H1 (cell line): Measurements from ENCODE around the gene TRIP11. TPM values are rescaled to one million over a fixed set of nuclear protein-coding genes. Genes with fewer than 3 reads are reported as not detected.

ENCODE experiments used
- CTCF ChIA-PET: fragments of 300-600 bp; sonication (Branson Sonifier 250); formaldehyde crosslinking; loops from one replicate; lab custom pipeline; 2021; ENCODE audit not compliant: partially characterized antibody; lab: Charles Lee
- POLR2A ChIA-PET: fragments of 300-600 bp; sonication (Branson Sonifier 250); formaldehyde crosslinking; loops from one replicate; lab custom pipeline; 2021; ENCODE audit warnings: inconsistent platforms; ENCODE audit not compliant: partially characterized antibody; lab: Charles Lee
- DNase-seq, 2 experiments: peaks; one replicate each; pipeline versions ENCODE4 v3.0.0 to v3.0.0-alpha.2; 2010 to 2022; ENCODE audit warnings: low spot score in 2 of 2, low read depth in 1 of 2, mixed read lengths in 1 of 2
- FAIRE-seq: peaks from 2 replicates; lab custom pipeline; 2011; peaks lifted over from hg19 to GRCh38; lab: Jason Lieb, UNC
- H2AFZ ChIP-seq: 2 replicates; pipeline ENCODE4 v1.8.1; 2012; ENCODE audit warnings: low read length, inconsistent platforms
- H2AK5ac ChIP-seq: 2 replicates; pipeline ENCODE4 v1.6.1; 2013; ENCODE audit warnings: low read depth, low read length
- H2BK120ac ChIP-seq: replicated peaks from 2 replicates; pipeline ENCODE3; 2013; ENCODE audit warnings: low read depth, low read length, inconsistent platforms
- H2BK12ac ChIP-seq: 2 replicates; pipeline ENCODE4 v1.6.1; 2013; ENCODE audit warnings: low read depth, low read length
- H2BK15ac ChIP-seq: 2 replicates; pipeline ENCODE4 v1.6.1; 2013; ENCODE audit warnings: low read length
- H2BK20ac ChIP-seq: 2 replicates; pipeline ENCODE4 v1.6.1; 2013; ENCODE audit warnings: low read length
- H2BK5ac ChIP-seq: 2 replicates; pipeline ENCODE4 v1.6.1; 2013; ENCODE audit warnings: low read depth, low read length
- H3K14ac ChIP-seq: 2 replicates; pipeline ENCODE4 v1.6.1; 2013; ENCODE audit warnings: inconsistent platforms; ENCODE audit not compliant: insufficient read length
- H3K18ac ChIP-seq: 2 replicates; pipeline ENCODE4 v1.6.1; 2013; ENCODE audit warnings: low read length; ENCODE audit errors: extremely low read depth
- H3K23ac ChIP-seq: 2 replicates; pipeline ENCODE4 v1.6.1; 2013; ENCODE audit warnings: inconsistent platforms; ENCODE audit not compliant: insufficient read length
- H3K23me2 ChIP-seq: 2 replicates; pipeline ENCODE4 v1.6.1; 2013; ENCODE audit warnings: low read depth, low read length
- H3K27ac ChIP-seq: 2 replicates; pipeline ENCODE4 v1.6.1; 2011; ENCODE audit warnings: low read depth, low read length, inconsistent platforms
- H3K27me3 ChIP-seq, 4 experiments: replicated peaks in 1 of 4; 1 replicate in 1 of 4; 2 replicates in 3 of 4; pipeline versions ENCODE4 v1.6.1 to v1.8.1; 2011 to 2013; ENCODE audit warnings: low read length in 3 of 4, mild to moderate bottlenecking in 3 of 4, inconsistent platforms in 2 of 4, mixed read lengths in 2 of 4, moderate library complexity in 1 of 4; ENCODE audit not compliant: control insufficient read depth in 3 of 4, insufficient read depth in 3 of 4; ENCODE audit errors: extremely low read depth in 1 of 4
- H3K36me3 ChIP-seq, 4 experiments: 2 replicates each; pipeline versions ENCODE4 v1.6.1 to v1.8.1; 2011 to 2013; ENCODE audit warnings: mild to moderate bottlenecking in 4 of 4, low read length in 3 of 4, moderate library complexity in 2 of 4, control low read depth in 1 of 4, inconsistent platforms in 1 of 4; ENCODE audit not compliant: insufficient read depth in 4 of 4, control insufficient read depth in 2 of 4
- H3K4ac ChIP-seq: replicated peaks from 2 replicates; pipeline ENCODE3; 2013; ENCODE audit warnings: low read length, low read depth, mixed read lengths, inconsistent platforms; ENCODE audit not compliant: insufficient read length
- H3K4me1 ChIP-seq, 4 experiments: replicated peaks in 1 of 4; 1 replicate in 1 of 4; 2 replicates in 3 of 4; pipeline versions ENCODE4 v1.6.1 to v1.8.1; 2011 to 2013; ENCODE audit warnings: low read length in 3 of 4, inconsistent platforms in 2 of 4, mixed read lengths in 1 of 4; ENCODE audit not compliant: insufficient read depth in 4 of 4, control insufficient read depth in 3 of 4
- H3K4me2 ChIP-seq, 2 experiments: 2 replicates each; pipeline versions ENCODE4 v1.6.1 to v1.8.1; 2011 to 2013; ENCODE audit warnings: low read depth in 2 of 2, low read length in 2 of 2, control low read depth in 1 of 2, inconsistent platforms in 1 of 2, mild to moderate bottlenecking in 1 of 2; ENCODE audit not compliant: insufficient read depth in 1 of 2
- H3K4me3 ChIP-seq, 4 experiments: fragments of 200-600, 300-600 bp in 1 of 4; sonication (generic), shearing (Covaris generic), sonication (Bioruptor Twin) in 1 of 4; 2 replicates each; pipeline versions ENCODE4 v1.5.1 to v1.8.1; 2011 to 2016; ENCODE audit warnings: low read length in 4 of 4, low read depth in 3 of 4, control low read depth in 2 of 4, inconsistent platforms in 2 of 4, mild to moderate bottlenecking in 2 of 4, mixed read lengths in 1 of 4, moderate library complexity in 1 of 4; ENCODE audit not compliant: insufficient read depth in 2 of 4; ENCODE audit errors: extremely low read depth in 1 of 4
- H3K56ac ChIP-seq: replicated peaks from 2 replicates; pipeline ENCODE3; 2013; ENCODE audit warnings: low read depth, mild to moderate bottlenecking, mixed read lengths, low read length, inconsistent platforms; ENCODE audit not compliant: insufficient read length
- H3K79me1 ChIP-seq: 2 replicates; pipeline ENCODE4 v1.6.1; 2013; ENCODE audit warnings: low read depth, low read length, control low read depth
- H3K79me2 ChIP-seq, 2 experiments: 2 replicates each; pipeline versions ENCODE4 v1.6.1 to v1.8.1; 2012 to 2013; ENCODE audit warnings: low read length in 2 of 2, mild to moderate bottlenecking in 2 of 2, inconsistent platforms in 1 of 2; ENCODE audit not compliant: insufficient read depth in 2 of 2, control insufficient read depth in 1 of 2
- H3K9ac ChIP-seq, 4 experiments: replicated peaks in 1 of 4; 1 replicate in 1 of 4; 2 replicates in 3 of 4; pipeline versions ENCODE4 v1.6.1 to v1.8.1; 2011 to 2013; ENCODE audit warnings: low read depth in 3 of 4, low read length in 3 of 4, control low read depth in 2 of 4, mild to moderate bottlenecking in 2 of 4, moderate library complexity in 2 of 4, inconsistent platforms in 1 of 4; ENCODE audit errors: extremely low read depth in 1 of 4
- H3K9me3 ChIP-seq, 2 experiments: 2 replicates each; pipeline versions ENCODE4 v1.6.1 to v1.8.1; 2012 to 2013; ENCODE audit warnings: mild to moderate bottlenecking in 2 of 2, moderate library complexity in 2 of 2, control low read depth in 1 of 2, inconsistent platforms in 1 of 2, low read depth in 1 of 2, low read length in 1 of 2, mixed read lengths in 1 of 2; ENCODE audit not compliant: insufficient read depth in 2 of 2
- H4K20me1 ChIP-seq, 2 experiments: replicated peaks in 1 of 2; 2 replicates each; pipeline versions ENCODE3 to v1.8.1; 2011 to 2013; ENCODE audit warnings: inconsistent platforms in 2 of 2, low read length in 2 of 2, mild to moderate bottlenecking in 1 of 2; ENCODE audit not compliant: insufficient read depth in 2 of 2, control insufficient read depth in 1 of 2
- H4K5ac ChIP-seq: 2 replicates; pipeline ENCODE4 v1.6.1; 2013; ENCODE audit warnings: low read length, low read depth, mixed read lengths, inconsistent platforms; ENCODE audit not compliant: insufficient read length
- H4K8ac ChIP-seq: 2 replicates; pipeline ENCODE4 v1.8.0; 2013; ENCODE audit warnings: mild to moderate bottlenecking, moderate library complexity, low read length, inconsistent platforms; ENCODE audit not compliant: insufficient read depth; ENCODE audit errors: extremely low read depth
- H4K91ac ChIP-seq: replicated peaks from 2 replicates; pipeline ENCODE3; 2013; ENCODE audit warnings: low read length, mixed read lengths, inconsistent platforms; ENCODE audit not compliant: insufficient read length
- CHD2 ChIP-seq: IDR thresholded peaks from 2 replicates; pipeline ENCODE4 v1.6.1; 2012; ENCODE audit warnings: low read length, improper control_type of control experiment
- CTBP2 ChIP-seq: IDR thresholded peaks from 2 replicates; pipeline ENCODE4 v1.7.0; 2011; ENCODE audit warnings: borderline replicate concordance, mild to moderate bottlenecking, moderate library complexity, mixed read lengths, low read length; ENCODE audit not compliant: insufficient read depth, insufficient read length
- HDAC2 ChIP-seq, 2 experiments: fragments of 300-600 bp in 1 of 2; sonication (generic) in 1 of 2; IDR thresholded peaks; 2 replicates each; pipeline ENCODE4 v1.6.1; 2011 to 2012; ENCODE audit warnings: low read depth in 2 of 2, low read length in 2 of 2, mild to moderate bottlenecking in 2 of 2, moderate library complexity in 2 of 2, borderline replicate concordance in 1 of 2, inconsistent platforms in 1 of 2
- HDAC6 ChIP-seq: IDR thresholded peaks from one replicate; pipeline ENCODE4 v1.7.1; 2012; ENCODE audit warnings: low read depth, mild to moderate bottlenecking, inconsistent platforms, low read length, moderate library complexity
- MAFK ChIP-seq: IDR thresholded peaks from 2 replicates; pipeline ENCODE4 v1.6.1; 2012; ENCODE audit warnings: low read depth, mild to moderate bottlenecking, improper control_type of control experiment, low read length
- POLR2AphosphoS5 ChIP-seq: IDR thresholded peaks from 2 replicates; pipeline ENCODE4 v1.6.1; 2011; ENCODE audit warnings: low read depth, low read length
- POU5F1 ChIP-seq: IDR thresholded peaks from 2 replicates; pipeline ENCODE4 v1.6.1; 2011; ENCODE audit warnings: low read depth, mild to moderate bottlenecking, low read length, moderate library complexity
- SRF ChIP-seq: IDR thresholded peaks from 2 replicates; pipeline ENCODE4 v1.6.1; 2011; ENCODE audit warnings: mild to moderate bottlenecking, low read depth, low read length, moderate library complexity
- TBP ChIP-seq: IDR thresholded peaks from 2 replicates; pipeline ENCODE4 v1.6.1; 2011; ENCODE audit warnings: low read depth, low read length, improper control_type of control experiment
- TCF12 ChIP-seq: IDR thresholded peaks from 2 replicates; pipeline ENCODE4 v1.6.1; 2011; ENCODE audit warnings: low read depth, mild to moderate bottlenecking, low read length
- WGBS, 2 experiments: shearing (Covaris generic) in 1 of 2; methylation state at CpG; one replicate each; pipeline versions ENCODE4 v1.1.6 to v1.1.7; 2013 to 2015; ENCODE audit warnings: low lambda C conversion rate in 2 of 2, mixed read lengths in 2 of 2, inconsistent platforms in 1 of 2, low coverage in 1 of 2, missing lambda C conversion rate in 1 of 2; ENCODE audit not compliant: insufficient replicate concordance in 2 of 2, insufficient coverage in 1 of 2, insufficient read length in 1 of 2; ENCODE audit errors: extremely low coverage in 1 of 2, missing lambda C conversion rate in 1 of 2; 5-methylcytosine and 5-hydroxymethylcytosine counted together
- polyA plus RNA-seq, 7 experiments: library from polyadenylated mRNA; depleted of rRNA in 3 of 7; stranded (reverse) in 5 of 7; unstranded in 2 of 7; fragments of >200 nt in 5 of 7; fragments of 200-250 nt in 2 of 7; gene quantifications; 1 replicate in 5 of 7; 2 replicates in 1 of 7; 4 replicates in 1 of 7; pipeline versions ENCODE4 v1.2.1 to v1.2.3, GENCODE V29; 2011 to 2013; ENCODE audit warnings: missing spikeins in 2 of 7, mixed read lengths in 2 of 7
- total RNA-seq: library from RNA; stranded (reverse); fragmentation: NEBNext Ultra II Directional; extraction: Animal tissue kit (Norgen Biotek cat#: 25700); gene quantifications from 2 replicates; pipeline ENCODE4 v1.2.1, GENCODE V29; 2021
- TF ChIP-seq, protein P1 (sequence below): IDR thresholded peaks from 2 replicates; pipeline ENCODE4 v1.6.1; 2012; ENCODE audit warnings: inconsistent platforms

TRIP11 gene
- total and polyA plus RNA-seq, 2 of the 8 experiments (the other 6 are each of a cell fraction or from before 2014, with no cell fraction given): 3.3 to 30.4 TPM

DNA sequence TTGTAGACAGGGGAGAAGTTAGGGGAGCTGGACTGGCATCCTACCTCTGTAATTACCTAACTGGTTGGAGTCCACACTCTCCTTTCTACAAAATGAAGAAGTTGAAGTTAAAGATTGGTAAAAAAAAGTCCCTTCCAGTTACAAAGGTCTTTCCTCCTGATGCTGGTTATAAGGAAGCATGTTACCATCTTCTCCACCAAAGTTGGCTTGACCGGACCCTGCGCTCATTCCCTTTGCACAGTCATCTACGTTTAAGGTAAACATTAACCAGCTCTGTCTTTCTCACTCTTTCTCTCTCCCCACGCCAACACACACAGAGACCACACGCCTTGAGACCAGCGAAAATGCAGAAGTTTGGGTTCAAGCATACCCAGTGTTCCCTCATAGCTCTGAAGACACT lies 104.3 kb downstream of the TRIP11 start:
- Histone ChIP-seq H3K4ac (no peak overlapping the region), H4K91ac (no peak overlapping the region), H3K23ac (no peak overlapping the region), H4K8ac (no peak overlapping the region), H4K5ac (no peak overlapping the region), H3K79me1 (no peaks in the 10 kb centered on the region), H3K4me3 (no peak overlapping the region), H3K14ac (no peak overlapping the region), H2BK15ac (no peak overlapping the region), H3K23me2 (no peaks in the 10 kb centered on the region), H2AFZ (no peak overlapping the region), H3K79me2 (no peaks in the 10 kb centered on the region), H2BK120ac (no peak overlapping the region), H2AK5ac (no peak overlapping the region), H3K56ac (no peak overlapping the region), H4K20me1 (no peaks in the 10 kb centered on the region), H2BK20ac (no peak overlapping the region), H3K4me1 (no peaks in the 10 kb centered on the region), H3K36me3 (no peaks in the 10 kb centered on the region), H3K9me3 (no peaks in the 10 kb centered on the region), H3K27ac (no peak overlapping the region), H3K18ac (no peak overlapping the region), H3K9ac (no peak overlapping the region), H2BK12ac (no peak overlapping the region), H2BK5ac (no peak overlapping the region), H3K4me2 (no peak overlapping the region), H3K27me3 (no peaks in the 10 kb centered on the region)
- DNase-seq (no peak), FAIRE-seq (no peak)
- TF ChIP-seq TCF12 (no peak), TBP (no peak), CHD2 (no peak), CTBP2 (no peak), SRF (no peak), MAFK (no peak), HDAC6 (no peak), POLR2AphosphoS5 (no peak), HDAC2 (IDR thresholded peaks at IDR 0.05; ENCODE audit: borderline replicate concordance in 1 of 2, low read depth in 2 of 2, low read length in 2 of 2) (no peak), POU5F1 (no peak)
- TF ChIP-seq, protein P1, sequence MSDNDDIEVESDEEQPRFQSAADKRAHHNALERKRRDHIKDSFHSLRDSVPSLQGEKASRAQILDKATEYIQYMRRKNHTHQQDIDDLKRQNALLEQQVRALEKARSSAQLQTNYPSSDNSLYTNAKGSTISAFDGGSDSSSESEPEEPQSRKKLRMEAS: no peak
- POLR2A ChIA-PET: interaction anchor here (0.7 kb wide), 1 partner anchor 8 kb away, joined by 3 read pairs; no protein-coding TSS in a partner anchor
- CTCF ChIA-PET: no interaction called here
- 95% methylated on average over 6 of the region's 6 CpGs; no CpG with 5 or more reads in 1 of the 2 experiments for WGBS, 2 experiments
